Measurements from ENCODE around the gene KRTAP5-6.
"Not testable (repeated sequence)": the region's sequence is repeated elsewhere in the genome, so short reads cannot be mapped to it uniquely, and the experiment has no call there.

KRTAP5-6 gene

GRCh38 chr11:1683904-1684572 is 13.0 kb upstream of the KRTAP5-6 start:
- not testable (repeated sequence) for DNase-seq (ENCODE audit: low read depth)

DNA sequence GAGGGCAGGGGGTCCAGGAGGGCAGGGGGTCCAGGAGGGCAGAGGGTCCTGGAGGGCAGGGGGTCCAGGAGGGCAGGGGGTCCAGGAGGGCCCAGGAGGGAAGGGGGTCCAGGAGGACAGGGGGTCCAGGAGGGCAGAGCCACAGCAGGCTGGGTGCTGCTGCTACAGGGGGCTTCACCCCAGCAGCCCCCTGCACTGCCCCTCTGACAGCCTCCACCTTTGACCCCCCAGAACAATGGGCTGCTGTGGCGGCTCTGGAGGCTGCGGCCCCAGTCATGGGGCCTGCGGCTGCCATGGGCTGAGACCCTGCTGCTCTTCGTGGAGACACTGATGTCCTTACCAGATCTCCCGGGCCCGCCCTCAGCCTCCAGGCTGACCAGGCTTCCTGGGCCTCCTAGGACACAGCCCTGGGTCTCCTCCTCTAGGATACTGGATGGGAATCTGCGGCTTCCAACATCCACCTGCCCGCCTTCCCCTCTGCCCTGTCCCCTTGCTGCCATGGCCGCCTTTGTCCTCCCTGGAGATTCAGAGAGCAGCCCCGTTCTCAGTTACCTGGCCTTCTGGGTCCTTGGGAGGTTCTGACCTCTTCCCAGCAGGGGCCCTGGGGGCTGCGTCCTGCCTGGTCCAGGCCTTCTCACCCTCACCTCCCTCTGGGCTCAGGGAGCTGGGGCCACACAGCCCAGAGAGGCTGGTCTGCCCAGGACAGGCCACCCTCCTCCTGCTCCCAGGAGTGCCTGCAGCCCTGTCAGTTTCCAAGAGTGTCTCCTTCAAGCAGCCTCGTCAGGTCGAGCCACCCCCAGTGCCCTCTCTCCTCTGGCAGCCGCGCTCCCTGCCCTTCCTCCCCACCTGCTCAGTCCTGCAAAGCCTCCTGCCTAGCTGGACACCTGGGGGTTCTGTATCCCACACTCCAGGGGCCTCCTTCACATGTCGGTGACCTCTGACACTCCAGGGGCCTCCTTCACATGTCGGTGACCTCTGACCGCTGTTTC is 11.8 kb upstream of the KRTAP5-6 start:
- not testable (repeated sequence) for DNase-seq (ENCODE audit: low read depth)

- not testable (repeated sequence) for DNase-seq (ENCODE audit: low read depth)
These were observed 10.8 kb upstream of the KRTAP5-6 start for GRCh38 chr11:1686220-1686619.

DNA sequence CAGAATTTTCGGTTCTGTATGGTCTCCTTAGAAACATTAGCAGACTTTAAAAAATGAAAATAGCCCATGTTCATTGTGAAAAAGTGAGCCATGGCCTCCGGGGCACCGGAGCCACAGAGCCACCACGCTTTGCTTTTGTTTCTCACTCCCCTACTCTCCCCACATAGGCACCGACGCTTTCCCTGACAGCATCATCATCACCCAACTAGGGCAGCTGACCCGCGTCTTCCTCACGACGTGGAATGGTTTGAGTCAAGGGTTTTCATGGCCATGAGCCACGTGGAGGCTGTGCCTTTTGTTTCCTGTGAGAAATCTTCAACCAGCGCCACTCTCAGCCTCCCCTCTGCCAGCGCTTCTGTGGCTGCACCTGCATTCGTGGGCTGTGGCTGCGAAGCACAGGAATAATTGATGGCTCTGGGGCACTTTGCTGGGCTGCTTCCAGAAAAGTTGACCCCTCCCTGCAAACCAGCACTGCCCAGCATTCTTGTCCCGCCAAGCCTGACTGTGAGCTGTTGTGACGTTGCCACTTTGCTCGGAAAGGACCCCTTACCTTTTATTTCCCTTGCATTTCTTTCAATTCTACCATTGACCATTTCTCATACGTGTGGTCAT is 8.6 kb upstream of the KRTAP5-6 start:
- not testable (repeated sequence) for DNase-seq (ENCODE audit: low read depth)

GRCh38 chr11:1689250-1690166 is 7.5 kb upstream of the KRTAP5-6 start:
- not testable (repeated sequence) for DNase-seq (ENCODE audit: low read depth)

- no peak for DNase-seq (ENCODE audit: low read depth)
These were observed 6.6 kb upstream of the KRTAP5-6 start for GRCh38 chr11:1690167-1691025.

DNA sequence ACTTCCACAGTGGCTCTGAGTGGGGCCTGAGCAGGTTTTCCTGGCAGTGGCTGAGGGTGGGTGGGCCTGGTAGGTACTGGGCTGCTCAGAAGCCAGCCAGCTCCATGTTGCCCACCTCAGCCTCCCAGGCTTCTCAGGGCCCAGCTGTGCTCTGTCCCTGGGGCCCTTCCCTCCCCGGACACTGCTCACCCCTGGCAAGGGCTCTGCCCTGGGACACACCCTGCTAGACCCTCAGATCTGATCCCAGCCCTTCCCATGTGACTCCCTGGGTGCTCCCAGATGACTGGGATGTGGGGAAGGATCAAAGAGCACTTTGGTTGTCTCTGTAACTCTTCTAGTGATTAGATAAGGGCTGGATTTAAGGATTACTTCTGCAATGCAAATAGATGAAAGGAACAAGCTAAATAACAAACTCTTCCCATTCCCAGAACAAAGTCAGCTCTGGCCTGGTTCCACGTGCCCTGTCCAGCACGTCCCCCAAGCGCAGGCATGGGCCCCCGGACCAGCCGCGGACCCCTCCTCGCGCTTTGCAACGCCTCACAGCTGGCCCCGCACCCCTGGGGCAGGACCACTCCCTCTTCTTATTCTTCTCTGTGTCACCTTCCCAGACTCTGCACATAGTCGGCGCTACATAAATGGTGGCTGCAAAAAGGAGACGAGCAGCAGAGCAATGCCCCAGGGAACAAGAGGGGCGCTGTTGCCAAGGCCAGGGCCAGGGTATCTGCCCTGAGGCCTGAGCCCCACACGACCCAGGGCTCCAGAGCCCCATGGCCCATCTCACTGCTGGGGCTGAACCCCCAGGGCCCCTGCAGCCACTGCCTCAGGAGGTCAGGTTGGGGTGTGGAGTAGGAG is 5.7 kb upstream of the KRTAP5-6 start:
- DNase-seq (ENCODE audit: low read depth): no peak

DNA sequence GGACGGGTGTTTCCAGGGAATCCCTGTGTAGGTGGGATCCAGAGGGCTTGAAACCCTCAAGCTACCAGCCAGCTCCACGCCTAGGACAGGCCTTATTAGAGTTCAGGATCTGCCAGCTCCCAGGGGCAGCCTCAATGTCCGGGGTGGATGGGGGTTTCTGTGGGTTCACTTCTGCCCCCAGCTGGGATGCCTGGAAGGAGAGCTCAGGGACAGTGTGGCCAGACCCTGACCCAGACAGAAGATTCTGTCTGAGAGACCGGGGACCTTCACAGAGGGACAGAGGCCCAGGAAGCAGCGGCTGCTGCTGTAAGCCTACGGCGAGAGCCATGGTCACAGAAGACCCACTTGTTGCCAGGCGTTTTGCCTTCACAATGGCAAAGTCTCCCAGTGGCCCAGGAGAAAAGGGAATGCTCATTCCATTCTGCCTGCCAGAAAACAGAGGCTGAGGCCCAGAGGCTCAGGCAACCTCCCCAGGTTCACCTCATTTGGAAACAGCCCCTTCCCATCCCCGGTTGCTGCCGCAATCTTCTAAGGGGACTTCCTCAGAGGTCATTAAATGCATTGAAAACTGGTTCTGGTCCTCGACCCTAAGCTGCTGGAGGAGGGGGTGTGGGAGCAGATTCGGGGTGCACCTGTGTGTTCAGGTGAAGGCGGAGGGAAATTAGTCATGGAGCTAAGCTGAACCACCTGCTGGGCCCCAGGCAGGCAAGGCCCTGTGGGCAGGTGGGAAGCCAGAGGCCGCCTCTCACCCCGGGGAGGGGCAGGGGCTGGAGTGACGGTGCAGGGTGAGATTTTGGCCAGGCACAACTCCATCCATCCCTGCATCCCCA is 4.9 kb upstream of the KRTAP5-6 start:
- no peak for DNase-seq (ENCODE audit: low read depth)

DNA sequence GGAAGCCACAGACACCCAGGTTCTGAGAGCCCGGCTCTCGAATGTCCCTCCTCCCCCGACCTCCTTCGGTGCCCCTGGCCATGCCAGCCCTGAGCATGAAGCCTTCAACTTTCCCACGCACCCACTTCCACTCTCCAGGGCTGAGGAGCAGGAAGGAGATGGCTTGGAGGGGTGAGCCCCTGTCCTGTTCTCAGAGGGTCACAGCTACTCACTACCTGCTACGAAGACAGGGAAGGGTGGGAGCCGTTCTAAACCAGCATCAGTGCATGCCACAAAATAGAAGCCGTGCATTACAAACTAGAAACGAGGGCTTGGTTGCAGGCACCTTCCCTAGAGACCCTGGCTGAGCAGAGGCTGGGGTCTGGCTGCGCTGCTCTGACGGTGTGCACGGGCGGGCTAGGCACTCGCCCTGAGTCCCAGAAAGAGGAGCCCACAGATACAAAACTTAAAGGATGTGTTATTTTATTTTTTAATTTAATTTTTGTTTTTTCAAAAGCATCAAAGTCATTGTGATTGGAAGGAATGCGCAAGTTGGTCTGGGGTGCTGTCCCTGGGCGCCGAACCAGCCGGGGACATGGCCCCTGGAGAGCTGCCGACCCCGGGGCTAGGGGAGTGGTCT is 4.2 kb upstream of the KRTAP5-6 start:
- DNase-seq (ENCODE audit: low read depth): no peak

DNA sequence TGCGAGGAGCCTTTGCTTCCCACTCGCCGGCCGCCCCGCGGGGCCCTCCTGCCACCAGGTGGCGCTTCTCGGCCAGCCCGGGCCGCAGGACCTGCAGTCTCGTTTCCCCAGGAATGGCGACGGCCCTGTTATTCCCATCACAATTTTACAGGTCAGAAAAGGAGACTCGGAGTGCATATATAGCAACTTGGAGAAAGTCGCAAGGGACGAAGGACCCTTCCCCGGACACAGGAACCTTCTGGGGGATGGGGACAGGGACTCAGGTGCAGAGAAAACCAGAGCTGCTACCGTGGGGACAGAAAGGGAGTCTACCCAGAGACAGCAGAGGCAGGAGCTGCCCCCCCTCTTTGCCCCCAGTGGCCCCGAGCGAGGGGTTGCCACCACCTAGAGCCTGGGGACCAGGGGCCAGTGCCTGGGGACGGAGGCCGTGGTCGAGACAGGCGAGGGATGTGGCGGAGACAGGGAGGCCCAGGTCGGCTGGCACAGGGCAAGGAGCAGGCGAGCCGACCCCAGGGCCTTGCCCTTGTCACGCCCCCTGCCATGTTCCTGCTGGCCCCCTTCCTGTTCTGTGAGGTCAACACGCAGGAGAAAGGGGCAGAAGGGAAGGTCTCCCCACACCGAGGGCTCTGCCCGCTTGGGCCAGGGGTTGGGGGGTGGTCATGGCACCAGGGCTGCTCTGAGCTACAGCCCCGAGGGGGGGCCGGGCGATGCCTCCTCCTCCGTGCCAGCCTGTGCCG is 3.5 kb upstream of the KRTAP5-6 start:
- peak; percentile 59 for DNase-seq (ENCODE audit: low read depth)

DNA sequence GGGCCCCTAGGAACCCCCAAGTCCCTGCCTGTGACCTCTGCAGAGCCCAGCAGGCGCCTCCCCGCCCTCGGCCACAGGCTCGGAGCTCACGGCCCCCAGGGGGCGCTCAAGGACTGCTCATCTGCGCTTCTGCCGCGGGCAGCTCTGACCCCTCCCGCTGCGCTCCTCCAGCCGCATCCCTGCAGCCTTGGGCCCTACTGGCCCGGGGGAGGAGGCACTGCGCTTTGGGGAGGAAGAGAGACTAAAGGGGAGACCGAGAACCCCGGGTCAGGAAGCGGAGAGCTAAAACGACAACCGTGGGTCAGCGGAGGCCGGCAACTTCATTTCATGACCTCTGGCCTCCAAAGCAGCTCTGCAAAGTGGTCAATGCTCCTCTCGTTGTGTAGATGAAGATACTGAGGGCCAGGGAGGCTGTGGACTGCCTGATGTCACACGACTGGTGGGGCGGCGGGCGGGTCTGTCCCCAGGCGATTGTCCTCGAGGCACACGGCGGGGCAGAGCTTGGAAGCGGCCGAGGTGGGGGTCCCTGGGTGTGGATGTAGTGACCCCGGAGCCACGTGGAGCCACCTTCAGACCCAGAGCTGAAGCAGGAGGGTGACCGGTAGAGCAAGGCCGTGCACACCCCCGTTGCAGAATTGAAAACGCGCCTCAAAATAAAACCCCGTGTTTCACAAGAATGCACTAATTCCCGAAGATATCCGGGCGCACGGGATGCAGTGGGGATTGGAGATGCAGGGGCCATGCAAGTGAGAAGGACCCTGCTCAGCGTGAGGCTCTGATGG is 2.7 kb upstream of the KRTAP5-6 start:
- peak; percentile 67 for DNase-seq (ENCODE audit: low read depth)

GRCh38 chr11:1694846-1695547 is 2.0 kb upstream of the KRTAP5-6 start:
- no peak for DNase-seq (ENCODE audit: low read depth)

DNA sequence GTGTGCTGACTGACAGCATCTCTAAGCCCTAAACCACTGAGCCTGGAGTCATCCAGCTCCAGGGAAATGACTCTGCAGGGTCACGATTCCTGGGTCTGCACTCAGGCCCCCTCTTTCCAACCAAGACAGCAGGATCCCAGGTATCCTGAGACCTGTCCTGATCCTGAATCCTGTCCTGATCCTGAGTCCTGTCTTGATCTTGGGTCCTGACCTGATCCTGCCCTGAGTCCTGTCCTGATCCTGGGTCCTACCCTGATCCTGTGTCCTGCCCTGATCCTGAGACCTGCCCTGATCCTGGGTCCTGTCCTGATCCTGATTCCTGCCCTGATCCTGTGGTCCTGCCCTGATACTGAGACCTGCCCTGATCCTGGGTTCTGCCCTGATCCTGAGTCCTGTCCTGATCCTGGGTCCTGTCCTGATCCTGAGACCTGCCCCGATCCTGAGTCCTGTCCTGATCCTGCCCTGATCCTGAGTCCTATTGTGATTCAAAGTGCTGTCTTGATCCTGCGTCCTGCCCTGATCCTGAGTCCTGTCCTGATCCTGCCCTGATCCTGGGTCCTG is 1.4 kb upstream of the KRTAP5-6 start:
- no peak for DNase-seq (ENCODE audit: low read depth)

DNA sequence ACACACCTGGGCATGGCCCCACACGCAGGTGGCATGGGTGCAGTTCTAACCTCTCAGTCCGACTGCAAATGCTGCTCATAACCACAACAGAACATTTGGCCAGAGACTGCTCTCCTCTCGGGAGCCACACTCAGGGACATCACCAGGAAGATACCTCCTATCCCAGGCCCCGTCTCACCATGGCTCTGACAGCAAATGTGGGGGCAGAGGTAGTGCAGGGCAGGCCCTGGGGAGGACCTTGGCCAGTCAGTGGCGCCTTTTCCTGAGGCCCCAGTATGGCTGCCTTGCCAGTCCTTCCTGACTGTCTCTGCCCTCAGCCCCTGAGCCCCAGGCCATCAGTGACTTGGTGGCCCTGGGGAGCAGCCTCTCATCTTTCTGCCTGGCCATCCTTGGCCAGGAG is 2.8 kb downstream of the KRTAP5-6 start:
- DNase-seq (ENCODE audit: low read depth): no peak

- DNase-seq (ENCODE audit: low read depth): no peak
These were observed 4.3 kb downstream of the KRTAP5-6 start for GRCh38 chr11:1701091-1701807.
